SU-DHL-6 (cell line): Measurements from ENCODE around the gene ZNF644.

ENCODE experiments used
- EZH2phosphoT487 ChIP-seq: fragments of 200-600 bp; sonication (generic), shearing (Covaris generic); conservative IDR thresholded peaks from 2 replicates; pipeline ENCODE4 v1.6.1; 2018; ENCODE audit warnings: mild to moderate bottlenecking, antibody characterized with exemption, low read length, moderate library complexity, mixed read lengths
- TF ChIP-seq, protein P1 (sequence below): fragments of 200-600 bp; sonication (generic); IDR thresholded peaks from one replicate; pipeline ENCODE4 v1.5.1; 2017; ENCODE audit warnings: antibody characterized with exemption, mild to moderate bottlenecking, low read length, moderate library complexity; ENCODE audit not compliant: insufficient read depth, poor library complexity, severe bottlenecking

DNA sequence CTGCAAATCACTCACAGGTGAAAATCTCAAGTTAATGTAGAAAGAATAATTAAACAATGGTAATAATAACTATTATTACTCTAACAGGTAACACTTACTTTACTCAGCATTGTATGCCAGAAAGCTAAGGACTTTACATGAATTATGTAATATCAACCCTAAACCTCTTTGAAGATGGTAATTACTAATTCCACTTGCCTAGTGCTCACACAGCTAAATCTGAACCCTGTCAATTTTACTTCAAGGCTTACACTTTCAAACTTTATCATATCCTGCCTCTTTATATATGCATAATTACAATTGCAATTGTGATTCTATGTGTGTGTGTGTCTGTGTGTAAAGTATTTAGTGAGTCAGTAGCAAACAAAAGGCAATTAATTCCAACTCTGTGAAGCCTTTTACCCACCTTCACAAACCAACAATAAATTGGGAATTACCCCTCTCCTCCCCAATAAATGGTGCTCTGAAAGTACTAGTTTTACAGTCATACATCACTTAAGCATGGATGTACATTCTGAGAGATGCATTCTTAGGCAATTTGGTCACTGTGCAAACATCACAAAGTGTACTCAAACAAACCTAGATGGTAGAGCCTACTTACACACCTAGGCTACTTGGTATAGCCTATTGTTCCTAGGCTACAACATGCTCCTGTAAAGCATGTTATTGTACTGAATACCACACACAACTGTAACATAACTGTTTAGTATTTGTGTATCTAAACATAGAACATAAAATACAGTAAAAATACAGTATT is 5.9 kb downstream of the ZNF644 start:
- TF ChIP-seq, protein P1, sequence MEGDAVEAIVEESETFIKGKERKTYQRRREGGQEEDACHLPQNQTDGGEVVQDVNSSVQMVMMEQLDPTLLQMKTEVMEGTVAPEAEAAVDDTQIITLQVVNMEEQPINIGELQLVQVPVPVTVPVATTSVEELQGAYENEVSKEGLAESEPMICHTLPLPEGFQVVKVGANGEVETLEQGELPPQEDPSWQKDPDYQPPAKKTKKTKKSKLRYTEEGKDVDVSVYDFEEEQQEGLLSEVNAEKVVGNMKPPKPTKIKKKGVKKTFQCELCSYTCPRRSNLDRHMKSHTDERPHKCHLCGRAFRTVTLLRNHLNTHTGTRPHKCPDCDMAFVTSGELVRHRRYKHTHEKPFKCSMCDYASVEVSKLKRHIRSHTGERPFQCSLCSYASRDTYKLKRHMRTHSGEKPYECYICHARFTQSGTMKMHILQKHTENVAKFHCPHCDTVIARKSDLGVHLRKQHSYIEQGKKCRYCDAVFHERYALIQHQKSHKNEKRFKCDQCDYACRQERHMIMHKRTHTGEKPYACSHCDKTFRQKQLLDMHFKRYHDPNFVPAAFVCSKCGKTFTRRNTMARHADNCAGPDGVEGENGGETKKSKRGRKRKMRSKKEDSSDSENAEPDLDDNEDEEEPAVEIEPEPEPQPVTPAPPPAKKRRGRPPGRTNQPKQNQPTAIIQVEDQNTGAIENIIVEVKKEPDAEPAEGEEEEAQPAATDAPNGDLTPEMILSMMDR = no peak
- no peak for TF ChIP-seq EZH2phosphoT487
